KG1 (cell line): Measurements from ENCODE around the gene TSPAN2.

Experiments
- DNase-seq: peaks from one replicate; lab custom pipeline; 2025; lab: John Stamatoyannopoulos, UW

Gene TSPAN2

DNA sequence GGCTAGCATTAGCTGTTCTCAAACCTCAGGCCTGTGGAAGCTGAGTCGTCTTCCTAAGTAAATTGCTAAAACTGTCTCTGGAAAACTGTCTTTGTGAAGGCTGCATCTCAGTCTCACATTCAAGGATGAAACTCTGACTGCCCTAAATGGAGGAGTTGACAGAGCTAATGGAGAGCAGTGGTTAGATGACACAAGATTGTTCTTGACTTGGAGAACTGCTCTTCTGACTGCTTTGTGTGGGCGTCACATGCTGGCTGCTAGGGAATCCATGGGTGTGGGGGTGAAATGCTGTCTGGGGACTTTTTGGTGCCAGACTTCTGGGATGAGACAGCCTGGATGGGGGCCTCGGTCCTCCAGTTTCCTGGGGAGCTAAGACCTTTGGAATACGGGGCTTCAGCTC lies 24.5 kb upstream of the TSPAN2 start:
- no peak for DNase-seq

DNA sequence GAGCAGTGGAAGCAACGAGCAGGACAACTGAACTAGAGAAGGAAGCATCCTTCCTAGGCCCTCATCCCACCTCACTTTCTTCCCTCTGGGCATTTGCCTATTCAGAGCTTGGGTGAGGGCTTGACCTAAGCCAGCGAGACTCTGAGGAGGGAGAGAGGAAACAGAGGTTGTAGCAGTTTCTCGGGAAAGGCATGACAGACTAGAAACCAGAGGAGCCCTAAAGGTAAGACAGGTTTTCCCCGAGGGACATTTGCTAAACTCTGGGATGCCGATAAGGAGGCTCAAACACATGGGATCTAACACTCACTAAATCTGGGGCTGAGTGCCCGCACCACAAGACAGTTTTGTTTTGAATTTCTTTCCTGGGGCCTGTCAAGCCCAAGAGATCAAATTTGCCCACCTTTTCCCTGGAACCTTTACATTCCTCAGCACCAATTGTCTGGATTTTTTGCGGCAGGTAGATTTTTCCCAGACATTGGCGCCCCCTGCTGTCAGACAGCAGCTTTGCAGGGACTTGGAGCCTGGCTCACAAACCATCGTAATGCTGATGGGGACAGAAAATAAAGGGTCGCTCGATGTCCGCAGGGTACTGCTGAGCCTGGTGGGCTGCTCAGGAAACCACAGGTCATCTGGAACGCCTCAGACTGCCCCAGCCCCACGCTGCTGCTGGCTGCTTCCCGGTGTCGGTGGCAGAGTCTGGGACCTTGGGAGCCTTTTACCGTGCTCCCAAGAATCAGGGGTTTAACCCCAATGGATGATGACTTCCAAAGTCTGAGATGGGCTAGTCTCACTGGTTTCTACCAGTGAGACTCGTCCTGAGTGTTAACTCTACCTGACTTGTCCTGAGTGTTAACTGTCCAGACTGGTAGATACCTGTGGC lies 23.4 kb upstream of the TSPAN2 start:
- no peak for DNase-seq

DNA sequence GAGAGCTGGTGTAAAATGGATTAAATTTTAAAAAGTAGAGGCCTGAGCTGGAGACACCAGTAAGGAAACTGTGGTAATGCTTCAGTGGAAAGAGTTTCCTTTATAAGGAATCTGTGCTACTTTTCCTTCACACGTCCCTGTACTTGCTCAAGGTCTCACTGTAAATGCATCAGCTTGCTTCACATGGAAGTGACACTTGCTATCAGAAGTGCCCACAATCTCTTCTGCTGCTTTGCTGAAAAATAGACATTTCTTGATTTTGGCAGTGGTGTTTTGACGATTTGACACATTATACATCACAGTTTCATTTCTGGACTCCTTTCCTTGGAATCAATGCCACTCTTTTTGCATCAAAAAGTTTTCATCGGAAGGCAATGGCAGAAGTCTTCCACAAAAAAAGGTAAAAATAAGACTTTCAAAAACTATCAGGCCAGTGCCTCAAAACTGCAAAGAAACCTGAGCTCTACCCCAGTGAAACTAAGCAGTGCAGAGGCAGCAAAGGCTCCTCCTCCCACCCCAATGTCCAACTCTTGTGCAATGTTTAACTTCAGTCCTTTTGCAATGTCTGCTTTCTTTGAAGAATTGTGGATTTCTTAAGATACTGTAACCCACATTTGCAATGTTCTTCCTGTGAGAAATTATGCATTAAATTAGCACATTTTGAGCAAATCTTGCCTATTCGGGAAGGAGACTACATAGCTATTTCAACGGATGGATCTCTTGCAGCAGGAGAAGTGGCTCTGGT lies 18.4 kb upstream of the TSPAN2 start:
- no peak for DNase-seq

DNA sequence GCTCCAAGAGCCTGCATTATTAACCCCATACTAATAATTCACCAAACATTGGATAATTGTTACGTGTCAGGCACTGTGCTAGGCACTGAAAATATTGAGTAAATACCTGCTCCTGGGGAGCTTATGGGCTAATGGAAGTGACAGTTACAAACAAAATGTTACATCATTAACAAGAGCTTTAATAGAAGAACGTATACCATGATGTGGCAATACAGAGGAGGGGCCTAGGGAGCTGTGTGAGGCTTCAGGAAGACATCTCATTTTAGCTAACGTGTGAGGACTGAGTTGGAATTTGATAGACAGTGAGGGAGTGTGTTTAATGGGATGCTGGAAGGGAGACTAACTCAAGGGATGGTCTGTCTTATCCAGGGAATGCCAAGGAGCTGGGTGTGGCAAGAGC lies 16.5 kb upstream of the TSPAN2 start:
- no peak for DNase-seq

DNA sequence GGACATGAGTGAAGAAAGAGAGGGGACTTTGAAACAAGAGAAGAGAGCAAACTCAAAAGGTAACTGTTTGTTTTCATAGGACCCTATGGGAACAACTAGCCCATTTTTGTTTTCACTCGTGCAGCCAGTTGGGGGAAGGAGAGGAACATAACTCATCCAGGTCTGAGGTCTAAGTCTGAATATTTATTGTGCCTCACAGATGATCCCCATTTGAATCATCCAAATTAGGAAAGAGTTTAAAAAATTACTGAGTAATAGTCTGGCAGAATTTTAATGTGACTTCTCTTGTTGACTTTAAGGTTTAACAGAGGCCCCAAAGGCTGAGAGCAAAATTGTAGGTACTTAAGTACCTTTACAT lies 10.4 kb upstream of the TSPAN2 start:
- DNase-seq, result no peak

DNA sequence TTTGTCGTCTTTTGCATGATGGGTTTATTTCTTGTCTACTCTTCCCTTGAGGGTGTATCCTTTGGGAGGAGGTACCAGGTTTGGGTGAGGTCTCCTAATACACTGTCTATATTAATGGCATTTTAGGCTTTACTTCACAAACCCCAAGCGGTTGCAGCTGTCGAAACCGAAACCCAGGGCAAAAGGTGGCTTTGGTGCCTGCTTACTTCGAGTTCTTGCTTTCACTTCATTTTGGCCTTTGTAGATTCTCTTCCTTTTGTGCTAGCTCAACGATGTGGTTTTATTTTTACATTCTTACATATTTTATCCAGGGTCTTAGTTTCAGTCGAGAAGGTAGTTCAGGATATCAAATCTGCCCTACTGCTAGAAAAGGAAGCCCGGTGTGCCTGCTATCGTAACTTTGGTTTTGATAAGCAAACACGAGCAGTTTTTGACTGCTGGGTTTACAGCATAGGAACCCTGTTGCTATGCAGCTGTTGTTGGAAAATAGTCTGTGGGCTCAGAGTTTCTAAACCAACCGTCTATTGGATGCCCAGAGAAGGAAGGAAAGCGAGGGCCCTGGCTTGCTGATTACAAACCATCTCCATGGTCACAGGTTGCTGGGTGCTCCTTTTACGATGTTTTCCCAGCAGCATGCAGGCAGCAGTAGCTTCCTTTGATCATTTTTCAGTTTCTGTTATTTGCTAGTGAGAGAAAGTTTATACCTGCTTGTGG lies 9.8 kb upstream of the TSPAN2 start:
- DNase-seq, result peak; percentile 61

DNA sequence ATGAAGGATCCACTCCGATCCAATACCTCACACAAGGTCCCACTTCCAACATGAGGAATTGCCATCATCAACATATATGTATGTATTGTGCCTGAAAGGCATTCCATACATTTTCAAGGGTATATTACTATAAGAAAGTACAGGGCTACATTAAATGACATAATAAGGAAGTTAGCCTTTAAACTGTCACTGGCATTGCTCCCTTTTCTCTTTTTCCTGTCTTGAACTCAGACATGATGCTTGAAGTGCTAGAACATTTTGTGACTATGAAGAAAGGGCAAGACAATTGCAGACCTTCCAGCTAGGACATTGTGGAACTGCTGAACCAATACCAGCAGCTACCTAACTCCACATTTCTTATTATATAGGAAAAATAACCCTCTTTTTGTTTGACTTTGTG lies 2.9 kb upstream of the TSPAN2 start:
- no peak for DNase-seq

DNA sequence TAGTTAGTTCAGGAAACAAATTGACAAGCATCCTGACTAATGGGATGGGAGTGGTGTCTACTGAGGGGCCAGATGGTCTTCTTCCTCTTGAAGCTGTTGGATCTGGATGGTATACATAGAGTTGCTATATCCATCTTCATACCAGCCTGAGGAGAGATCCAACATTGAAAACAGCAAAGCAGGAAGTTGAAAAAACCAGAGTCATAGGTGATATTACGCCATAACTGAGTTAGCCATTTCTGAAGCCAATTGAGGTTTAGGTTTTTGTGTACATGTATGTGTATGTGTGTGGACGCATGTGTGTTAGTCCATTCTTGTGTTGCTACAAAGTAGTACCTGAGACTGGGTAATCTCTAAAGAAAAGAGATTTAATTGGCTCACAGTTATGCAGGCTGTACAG lies 2.3 kb upstream of the TSPAN2 start:
- DNase-seq, result no peak

DNA sequence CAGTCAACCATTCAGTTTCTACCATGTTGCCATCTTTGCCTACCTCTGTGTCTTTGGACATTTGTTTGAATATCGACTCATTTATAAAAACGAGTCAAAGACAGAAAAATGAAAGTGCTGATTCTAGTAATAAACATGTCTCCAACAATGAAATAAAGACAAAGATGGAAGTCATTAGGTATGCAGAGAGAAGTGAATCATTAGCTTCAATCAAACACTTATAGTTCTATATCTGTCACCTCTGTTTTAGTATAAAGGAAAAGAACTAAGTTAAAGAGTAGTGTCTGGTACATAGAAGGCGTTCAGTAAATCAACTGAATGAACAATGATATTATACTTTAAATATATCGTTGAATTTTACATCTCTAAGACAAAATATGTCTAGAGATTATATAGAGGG lies 1.7 kb upstream of the TSPAN2 start:
- no peak for DNase-seq

DNA sequence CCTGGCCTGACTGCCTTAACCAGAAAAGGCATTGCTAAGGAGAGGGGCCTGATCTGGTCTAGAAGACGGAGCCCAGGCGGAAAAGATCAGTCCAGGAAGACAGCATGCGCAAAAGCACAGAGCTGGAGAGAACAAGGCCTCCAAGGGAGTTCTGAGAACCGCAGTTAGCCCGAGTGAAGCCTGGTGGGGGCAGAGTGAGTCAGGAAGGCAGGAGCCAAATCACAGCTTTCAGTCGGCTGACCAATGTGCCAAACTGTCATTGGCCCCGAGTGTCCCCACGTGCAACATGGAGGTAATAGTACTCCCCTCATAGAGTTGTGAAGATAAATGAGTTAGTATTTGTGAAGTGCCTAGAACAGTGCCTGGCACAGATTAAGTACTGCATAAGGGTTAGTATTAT lies 1.2 kb upstream of the TSPAN2 start:
- DNase-seq, result no peak

DNA sequence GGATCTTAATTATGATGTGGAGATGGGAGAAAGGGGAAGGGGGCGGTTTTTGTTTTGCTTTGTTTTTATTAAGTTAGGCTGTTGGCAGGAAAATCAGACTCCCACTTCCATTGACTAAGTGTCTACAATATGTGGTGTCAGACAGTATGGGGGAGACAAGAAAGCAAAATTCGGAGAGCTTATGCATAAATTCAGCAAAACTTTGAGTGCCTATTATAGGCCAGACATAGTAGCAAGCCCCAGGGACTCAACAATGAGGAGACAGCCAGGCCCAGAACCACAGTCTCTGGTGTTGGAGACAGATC lies 835 bp upstream of the TSPAN2 start:
- DNase-seq, result no peak

DNA sequence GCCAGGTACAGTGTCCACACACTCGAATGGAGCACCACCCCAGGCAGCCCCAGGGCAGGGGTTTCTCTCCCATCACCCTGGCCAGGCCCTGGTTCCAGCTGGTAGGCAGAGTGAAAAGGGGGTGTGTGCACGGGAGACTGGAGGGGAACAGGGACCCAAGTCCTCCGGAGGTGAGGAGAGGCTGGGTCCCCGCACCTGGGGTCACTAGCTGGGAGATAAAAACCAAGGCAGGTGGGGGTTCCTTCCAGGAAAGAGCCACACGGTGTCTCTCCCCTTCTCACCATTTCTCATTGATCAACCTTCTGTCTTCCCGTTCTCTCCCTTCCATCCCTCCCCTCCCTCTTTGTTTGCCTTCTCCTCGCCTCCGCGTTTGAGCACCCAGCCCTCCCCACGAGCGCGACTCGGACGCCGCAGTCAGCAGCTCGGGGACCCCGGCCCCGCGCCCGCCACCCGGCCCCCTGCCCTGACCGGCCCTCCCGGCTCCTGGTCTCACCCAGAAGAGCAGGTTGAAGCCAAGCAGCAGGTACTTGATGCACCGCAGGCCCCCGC lies 358 bp downstream of the TSPAN2 start:
- DNase-seq, result no peak

DNA sequence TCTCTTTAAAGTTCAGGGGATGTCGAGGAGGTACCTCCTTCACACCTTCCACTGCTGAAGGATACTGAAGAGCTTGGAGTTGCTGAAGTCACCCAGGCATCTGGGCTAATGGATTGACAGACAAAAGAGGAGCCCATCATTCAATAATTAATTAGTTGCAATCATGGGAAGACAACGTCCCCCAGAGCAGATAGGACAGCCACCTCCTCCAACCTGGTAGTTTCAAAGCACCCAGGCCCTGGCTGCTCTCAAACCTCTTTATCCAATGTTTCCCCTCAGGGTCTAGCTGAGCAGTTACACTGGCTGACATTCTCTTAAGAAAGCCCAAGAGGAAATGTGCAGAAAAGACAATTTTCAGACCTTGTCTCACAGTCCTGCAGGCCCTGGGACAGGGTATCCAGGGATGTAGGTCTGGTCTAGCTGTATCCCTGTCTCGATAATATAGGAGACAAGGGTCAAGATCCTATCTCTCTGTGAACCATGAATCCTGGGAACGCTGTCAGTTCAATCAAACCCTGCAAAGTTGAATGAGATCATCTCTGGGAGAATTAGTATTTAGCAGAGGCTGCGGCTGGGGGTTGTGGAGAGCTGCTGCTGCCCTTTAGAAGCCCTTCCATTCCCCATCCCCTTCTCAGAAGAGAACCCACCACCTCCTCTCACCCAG lies 1.1 kb downstream of the TSPAN2 start:
- no peak for DNase-seq

DNA sequence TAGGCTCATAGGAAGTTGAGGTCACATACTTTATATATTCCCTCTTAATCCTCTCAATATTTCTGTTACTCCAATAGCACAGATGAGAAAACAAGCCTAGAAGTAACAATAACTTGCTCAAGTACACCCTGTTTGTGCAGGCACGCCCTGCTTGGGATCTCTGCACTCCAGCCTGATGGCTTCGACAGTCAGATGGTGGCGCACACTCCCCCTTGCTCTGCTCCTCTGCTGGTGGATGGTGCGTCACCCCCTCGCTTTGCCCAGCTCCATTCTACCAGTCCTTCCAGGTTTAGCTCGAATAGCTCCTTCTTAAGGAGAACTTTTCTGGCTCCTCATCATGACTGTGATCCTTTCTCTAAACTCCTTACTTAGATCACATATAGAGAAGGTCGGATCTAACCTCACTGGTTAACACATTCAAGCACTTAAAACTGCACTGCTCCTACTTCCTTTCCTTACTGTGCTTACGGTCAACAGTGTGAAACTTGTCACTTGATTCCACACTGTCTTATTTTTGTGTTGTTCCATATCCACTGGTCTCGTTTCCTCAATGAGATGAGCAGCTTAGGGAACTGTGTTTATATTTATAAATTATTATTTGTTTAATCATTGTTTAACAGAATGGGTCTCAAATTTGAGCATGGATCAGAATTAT lies 3.0 kb downstream of the TSPAN2 start:
- no peak for DNase-seq

DNA sequence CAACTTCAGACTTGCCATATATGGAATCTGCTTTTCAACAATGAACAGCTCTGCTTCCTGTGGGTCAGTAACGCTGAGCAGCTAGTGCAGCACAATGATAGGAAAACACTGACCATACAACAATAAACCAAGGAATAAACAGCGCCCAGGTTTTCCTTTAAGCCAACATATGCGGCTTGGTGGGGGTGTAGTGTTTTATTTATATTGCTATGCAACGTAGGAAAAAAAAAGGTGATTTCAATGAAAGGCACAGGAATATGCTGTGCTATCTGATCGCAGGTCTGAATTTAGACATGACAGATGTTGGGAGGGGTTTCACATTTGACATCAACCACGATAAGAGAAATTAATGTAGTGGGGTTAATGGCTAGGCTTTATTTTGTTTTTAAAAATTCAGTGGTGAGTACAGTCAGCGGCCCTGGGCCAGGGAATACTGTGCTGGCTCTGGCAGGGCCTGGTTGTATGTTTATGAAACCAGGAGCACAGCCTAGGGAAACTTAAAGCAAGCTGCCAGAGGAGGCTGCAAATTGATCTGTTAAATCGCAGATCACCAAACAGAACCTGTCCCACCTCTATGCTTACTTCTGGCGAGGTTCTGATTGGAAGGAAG lies 4.3 kb downstream of the TSPAN2 start:
- DNase-seq, result no peak

DNA sequence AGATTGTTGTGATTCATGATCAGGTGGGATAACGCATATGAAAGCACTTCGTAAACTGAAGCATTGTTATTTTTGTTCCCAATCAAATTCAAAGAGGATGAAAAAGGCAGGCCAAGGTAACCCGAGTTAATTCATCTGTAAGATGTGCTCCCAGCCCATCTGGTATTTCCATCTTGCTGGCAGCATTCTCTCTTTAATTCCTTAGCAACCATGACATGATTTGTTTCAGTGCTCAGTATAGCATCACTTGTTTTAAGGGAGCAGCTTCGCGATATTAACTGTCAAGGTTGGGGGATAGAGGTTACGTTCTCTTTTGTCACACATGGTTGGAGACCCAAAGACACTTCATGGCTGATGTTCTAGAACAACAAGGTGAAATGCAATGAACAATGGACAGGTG lies 6.4 kb downstream of the TSPAN2 start:
- DNase-seq, result no peak

DNA sequence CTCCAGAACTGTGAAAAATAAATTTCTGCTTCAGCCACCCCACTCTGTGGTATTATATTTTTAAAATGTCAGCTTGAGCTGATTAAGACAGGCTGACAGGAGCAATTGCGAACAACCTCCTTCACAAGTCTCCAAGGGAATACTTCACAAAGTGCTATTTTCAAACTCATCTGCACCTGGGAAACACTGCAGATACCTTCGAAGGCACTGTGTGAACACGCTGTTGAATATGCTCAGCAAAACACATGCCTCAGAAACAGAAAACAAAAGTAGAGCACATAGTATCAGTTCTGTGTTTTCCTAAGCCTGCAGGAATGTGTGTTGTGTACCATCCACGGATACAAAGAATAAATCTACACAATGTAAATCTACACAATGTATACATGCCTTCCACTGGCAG lies 10.6 kb downstream of the TSPAN2 start:
- DNase-seq, result no peak

DNA sequence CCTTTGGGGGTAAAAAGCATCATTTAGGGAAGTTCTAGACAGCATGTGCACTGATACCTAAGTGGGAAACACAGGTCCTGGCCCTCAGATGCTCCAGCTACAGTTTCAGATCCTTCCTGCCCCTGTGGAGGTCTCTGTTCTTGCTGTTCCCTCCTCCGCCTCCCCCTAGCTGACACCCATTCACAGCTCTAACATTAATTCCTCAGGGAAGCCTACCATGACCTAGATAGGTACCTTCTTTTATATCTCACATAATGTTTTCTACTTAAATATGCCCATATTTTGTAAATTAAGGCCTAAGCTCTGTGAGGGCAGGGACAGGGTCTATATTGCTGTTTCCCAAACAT lies 11.3 kb downstream of the TSPAN2 start:
- no peak for DNase-seq

DNA sequence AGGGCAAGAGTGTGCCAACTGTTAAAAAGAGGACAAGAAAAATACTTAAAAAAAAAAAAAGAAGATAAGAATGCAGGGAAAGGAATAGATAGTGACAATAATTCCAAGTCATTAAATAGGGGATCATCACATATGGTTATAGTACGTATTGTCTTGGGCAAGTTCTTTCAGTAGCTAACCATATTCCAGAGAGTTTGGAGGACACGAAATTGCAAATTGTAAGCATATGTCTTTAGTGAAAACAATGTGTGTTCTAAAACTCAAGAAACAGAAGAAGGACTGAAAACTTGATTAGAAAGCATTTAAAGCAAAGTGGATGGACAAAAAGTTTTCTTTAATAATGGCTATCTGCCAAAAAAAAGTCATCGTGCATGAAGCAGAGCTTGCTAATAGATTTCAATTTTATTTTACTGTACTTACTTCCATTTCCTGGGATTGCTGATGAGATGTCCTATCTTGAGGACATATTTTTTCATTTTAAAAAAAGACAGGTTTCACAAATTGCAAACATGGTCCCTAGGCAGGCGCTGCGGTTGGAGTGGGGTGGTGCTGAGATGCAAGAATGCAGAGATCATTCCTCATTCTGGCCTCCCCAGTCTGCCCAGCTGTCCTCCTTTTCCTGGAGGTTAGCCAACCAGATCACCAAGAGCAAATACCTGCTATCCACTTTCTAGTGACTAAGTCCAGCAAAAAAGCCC lies 11.9 kb downstream of the TSPAN2 start:
- DNase-seq, result no peak

DNA sequence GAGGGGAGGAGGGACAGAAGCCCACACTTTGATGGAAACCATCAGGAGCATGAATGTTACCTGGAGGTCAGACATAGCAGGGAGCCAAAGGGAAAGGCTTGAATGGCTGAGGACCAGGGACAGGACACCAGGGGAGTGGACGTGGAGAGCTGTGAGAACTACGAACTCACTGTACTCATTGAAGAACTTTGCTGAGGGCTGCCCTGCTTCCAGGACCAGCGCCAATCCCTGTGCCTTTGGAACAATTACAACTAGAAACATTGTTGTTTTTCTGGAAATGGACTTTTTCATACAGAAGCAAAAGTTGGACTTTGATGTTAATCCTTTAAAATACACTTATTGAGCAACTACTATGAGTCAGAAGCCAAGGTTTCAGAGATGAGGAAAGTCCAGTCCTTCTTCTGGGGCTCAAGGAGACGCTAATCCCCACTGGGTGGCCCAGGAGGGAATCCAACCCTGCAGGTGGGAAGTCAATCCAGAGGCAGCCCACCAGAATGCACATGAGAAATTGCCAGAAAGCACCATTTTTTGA lies 12.9 kb downstream of the TSPAN2 start:
- no peak for DNase-seq
